SK-N-SH (cell line): ENCODE measurements around the gene NECTIN1. TPM values are rescaled to one million over a fixed set of nuclear protein-coding genes. Genes with fewer than 3 reads are reported as not detected.

ENCODE experiments used
- CTCF ChIA-PET: fragments of 300-600, 350-600 bp; formaldehyde crosslinking; extraction: SDS; loops from one replicate; lab custom pipeline; 2021; lab: Yijun Ruan, JAX
- POLR2A ChIA-PET: fragments of 350-600 bp; sonication (Branson Sonifier 250); formaldehyde crosslinking; extraction: SDS; loops from one replicate; lab custom pipeline; 2020; ENCODE audit warnings: antibody characterized with exemption, inconsistent platforms; lab: Yijun Ruan, JAX
- DNase-seq: peaks from one replicate; pipeline ENCODE4 v3.0.0; 2012
- H2AFZ ChIP-seq: fragments of 200-600 bp; sonication (generic); 2 replicates; pipeline ENCODE4 v1.8.1; 2016; ENCODE audit warnings: antibody characterized with exemption, mild to moderate bottlenecking, low read depth
- H3F3A ChIP-seq: fragments of 200-600 bp; sonication (generic); replicated peaks from 2 replicates; pipeline ENCODE3; 2016; ENCODE audit warnings: antibody characterized with exemption, mild to moderate bottlenecking; ENCODE audit not compliant: insufficient read depth
- H3K27ac ChIP-seq, 2 experiments: fragments of 200-500 bp in 1 of 2; fragments of 200-600 bp in 1 of 2; sonication (Bioruptor generic) in 1 of 2; sonication (generic), shearing (Covaris generic) in 1 of 2; 2 replicates each; pipeline versions ENCODE4 v1.5.1 to v1.6.1; 2014 to 2016; ENCODE audit warnings: low read depth in 2 of 2, inconsistent platforms in 1 of 2, low read length in 1 of 2, mild to moderate bottlenecking in 1 of 2, mixed read lengths in 1 of 2
- H3K27me3 ChIP-seq: fragments of 200-600 bp; sonication (generic), shearing (Covaris generic); 2 replicates; pipeline ENCODE4 v1.6.1; 2016; ENCODE audit warnings: mixed run types; ENCODE audit not compliant: insufficient read depth
- H3K36me3 ChIP-seq, 2 experiments: fragments of 200-500 bp in 1 of 2; fragments of 200-600 bp in 1 of 2; sonication (Bioruptor generic) in 1 of 2; sonication (generic) in 1 of 2; replicated peaks in 1 of 2; 2 replicates each; pipeline versions ENCODE3 to v1.5.1; 2014 to 2016; ENCODE audit warnings: low read length in 1 of 2, mild to moderate bottlenecking in 1 of 2; ENCODE audit not compliant: insufficient read depth in 2 of 2, control insufficient read depth in 1 of 2
- H3K4me1 ChIP-seq, 2 experiments: fragments of 200-500 bp in 1 of 2; fragments of 200-600 bp in 1 of 2; sonication (Bioruptor generic) in 1 of 2; sonication (generic), shearing (Covaris generic) in 1 of 2; 2 replicates each; pipeline versions ENCODE4 v1.5.1 to v1.6.1; 2014 to 2016; ENCODE audit warnings: low read depth in 1 of 2, low read length in 1 of 2, mixed run types in 1 of 2; ENCODE audit not compliant: insufficient read depth in 2 of 2, control insufficient read depth in 1 of 2
- H3K4me2 ChIP-seq: fragments of 200-600 bp; sonication (generic), shearing (Covaris generic); 2 replicates; pipeline ENCODE4 v1.6.1; 2017; ENCODE audit warnings: mixed run types
- H3K4me3 ChIP-seq, 2 experiments: fragments of 200-500 bp in 1 of 2; fragments of 200-600 bp in 1 of 2; sonication (Bioruptor generic) in 1 of 2; sonication (generic), shearing (Covaris generic) in 1 of 2; 2 replicates each; pipeline versions ENCODE4 v1.5.1 to v1.8.1; 2014 to 2016; ENCODE audit warnings: low read depth in 2 of 2, inconsistent platforms in 1 of 2, low read length in 1 of 2, mild to moderate bottlenecking in 1 of 2, mixed read lengths in 1 of 2, moderate library complexity in 1 of 2
- H3K79me2 ChIP-seq: fragments of 200-600 bp; sonication (generic); 2 replicates; pipeline ENCODE4 v1.8.1; 2017; ENCODE audit warnings: mild to moderate bottlenecking; ENCODE audit not compliant: insufficient read depth
- H3K9ac ChIP-seq: fragments of 200-600 bp; sonication (generic); 2 replicates; pipeline ENCODE4 v1.6.1; 2017; ENCODE audit warnings: mixed run types
- H3K9me2 ChIP-seq: fragments of 200-600 bp; sonication (generic); 2 replicates; pipeline ENCODE4 v1.6.1; 2017; ENCODE audit warnings: mixed run types
- H3K9me3 ChIP-seq: fragments of 200-600 bp; sonication (generic); 2 replicates; pipeline ENCODE4 v1.6.1; 2017; ENCODE audit warnings: mixed run types, mild to moderate bottlenecking, moderate library complexity
- H4K20me1 ChIP-seq: fragments of 200-600 bp; sonication (generic); 2 replicates; pipeline ENCODE4 v1.6.1; 2017; ENCODE audit warnings: mild to moderate bottlenecking, mixed run types; ENCODE audit not compliant: insufficient read depth
- CHD2 ChIP-seq: fragments of 150-350 bp; IDR thresholded peaks from 2 replicates; pipeline ENCODE4 v1.6.1; 2018; ENCODE audit warnings: low read length; ENCODE audit not compliant: partially characterized antibody
- CTCF ChIP-seq: fragments of 200-600 bp; sonication (generic); IDR thresholded peaks from 2 replicates; pipeline ENCODE4 v1.6.1; 2017; ENCODE audit warnings: antibody characterized with exemption, mild to moderate bottlenecking, moderate library complexity
- EZH2phosphoT487 ChIP-seq: fragments of 200-600 bp; sonication (generic); IDR thresholded peaks from 2 replicates; pipeline ENCODE4 v1.6.1; 2017; ENCODE audit warnings: low read depth, mixed run types, mild to moderate bottlenecking, antibody characterized with exemption, moderate library complexity, borderline replicate concordance
- FOSL2 ChIP-seq: IDR thresholded peaks from 2 replicates; pipeline ENCODE4 v1.4.0; 2012; ENCODE audit warnings: low read depth, mild to moderate bottlenecking, moderate library complexity, borderline replicate concordance
- MXI1 ChIP-seq: IDR thresholded peaks from 2 replicates; pipeline ENCODE4 v1.6.1; 2012; ENCODE audit warnings: mild to moderate bottlenecking, low read depth, low read length, improper control_type of control experiment
- NFIC ChIP-seq: IDR thresholded peaks from 2 replicates; pipeline ENCODE4 v1.4.0; 2012; ENCODE audit warnings: borderline replicate concordance
- NRF1 ChIP-seq: IDR thresholded peaks from 2 replicates; pipeline ENCODE4 v1.6.1; 2012; ENCODE audit warnings: low read depth, mild to moderate bottlenecking, low read length
- RAD21 ChIP-seq: IDR thresholded peaks from 2 replicates; pipeline ENCODE4 v1.6.1; 2012; ENCODE audit warnings: mild to moderate bottlenecking, low read length
- RCOR1 ChIP-seq: fragments of 150-350 bp; IDR thresholded peaks from 2 replicates; pipeline ENCODE4 v1.6.1; 2017; ENCODE audit warnings: antibody characterized with exemption, low read length
- TAF1 ChIP-seq: IDR thresholded peaks from 2 replicates; pipeline ENCODE4 v1.6.1; 2012; ENCODE audit warnings: low read depth, mild to moderate bottlenecking, low read length, moderate library complexity, borderline replicate concordance
- TEAD4 ChIP-seq: IDR thresholded peaks from 2 replicates; pipeline ENCODE4 v1.4.0; 2012; ENCODE audit warnings: mild to moderate bottlenecking, borderline replicate concordance; ENCODE audit not compliant: insufficient read depth
- WGBS: methylation state at CpG from one replicate; pipeline ENCODE4 v1.1.6; 2017; ENCODE audit warnings: low lambda C conversion rate; 5-methylcytosine and 5-hydroxymethylcytosine counted together
- polyA plus RNA-seq, 3 experiments: library from polyadenylated mRNA; depleted of rRNA; stranded (reverse); fragments of >200 nt; gene quantifications; 2 replicates each; pipeline ENCODE4 v1.2.3, GENCODE V29; 2012

Gene NECTIN1
- polyA plus RNA-seq, 1 of the 3 experiments (the other 2 are of a cell fraction) = 9.1 TPM

GRCh38 chr11:119709171-119709570 is 19.8 kb downstream of the NECTIN1 start (continued):
- no peak for TF ChIP-seq CHD2

DNA sequence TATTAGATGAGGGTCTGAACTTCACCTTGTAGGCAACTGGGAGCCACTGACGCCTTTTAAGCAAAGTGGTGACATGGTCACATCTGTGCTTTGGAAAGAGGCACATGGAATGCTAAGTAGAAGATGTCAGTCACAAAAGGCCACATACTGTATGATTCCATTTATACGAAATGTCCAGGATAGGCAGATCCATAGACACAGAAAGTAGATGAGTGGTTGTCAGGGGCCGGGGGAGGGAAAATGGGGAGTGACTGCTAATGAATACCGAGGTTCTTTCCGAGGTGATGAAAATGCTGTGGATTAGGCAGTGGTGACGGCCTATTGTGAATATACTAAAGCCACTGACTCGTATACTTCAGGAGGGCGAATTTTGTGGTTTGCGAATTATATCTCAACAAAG is 20.6 kb downstream of the NECTIN1 start:
- WGBS = 85% methylated on average over 9 of the region's 9 CpGs
- Histone ChIP-seq H3K9me2 (no peaks in the 10 kb centered on the region), H3K4me1 (peaks cover 2 to 61% of the 10 kb centered on the region in 2 experiments; a peak in 2 of 4 replicates), H3K79me2 (no peaks in the 10 kb centered on the region), H3K9ac (no peak overlapping the region), H3K4me3 (no peak overlapping the region), H3K27me3 (no peaks in the 10 kb centered on the region), H3F3A (no peaks in the 10 kb centered on the region), H2AFZ (no peak overlapping the region), H4K20me1 (no peaks in the 10 kb centered on the region), H3K9me3 (no peaks in the 10 kb centered on the region), H3K4me2 (no peak overlapping the region), H3K36me3 (no peaks in the 10 kb centered on the region), H3K27ac (no peak overlapping the region; a peak in 1 of 4 replicates)
- no peak for DNase-seq
- ChIA-PET POLR2A (no interaction called here), CTCF (interaction anchor here (1.3 to 8.4 kb wide), 4 partner anchors 10 to 19 kb away, joined by 4 to 77 read pairs (median 4); partner anchors contain the start of gene NECTIN1)
- TF ChIP-seq MXI1 (no peak), NRF1 (no peak), FOSL2 (no peak), TAF1 (no peak), RCOR1 (no peak), TEAD4 (no peak), EZH2phosphoT487 (no peak)

- Histone ChIP-seq H3K4me1 (peaks cover 6 to 65% of the 10 kb centered on the region in 2 experiments; a peak in 2 of 4 replicates), H3K9me2 (no peaks in the 10 kb centered on the region), H3K4me3 (no peak overlapping the region), H3K36me3 (no peaks in the 10 kb centered on the region), H3K79me2 (no peaks in the 10 kb centered on the region), H3K4me2 (no peak overlapping the region), H3K9me3 (no peaks in the 10 kb centered on the region), H4K20me1 (0 out of 2 replicates have a peak, but pooled peaks cover 5% of the 10 kb centered on the region), H3F3A (no peaks in the 10 kb centered on the region), H3K9ac (no peak overlapping the region), H3K27me3 (no peaks in the 10 kb centered on the region), H2AFZ (no peak overlapping the region), H3K27ac (peak overlapping the region in 1 of 2 experiments; percentile 22; a peak in 1 of 4 replicates)
- CTCF ChIA-PET = interaction anchor here (0.6 to 8.4 kb wide), 9 partner anchors 8 to 402 kb away, joined by 3 to 77 read pairs (median 4); partner anchors contain the start of gene NECTIN1
- POLR2A ChIA-PET = no interaction called here
- WGBS = 90% methylated on average over 2 of the region's 2 CpGs
- DNase-seq = no peak
- TF ChIP-seq CTCF (peak; percentile 33), RAD21 (0 out of 2 replicates have a peak, but pooled peaks have one; percentile 16), NFIC (no peak)
Measured at GRCh38 chr11:119706887-119707286, 22.1 kb downstream of the NECTIN1 start.
